Spinal cord (tissue), 10 donors: Measurements from ENCODE around the gene IGFBP2. TPM values are rescaled to one million over a fixed set of nuclear protein-coding genes. Genes with fewer than 3 reads are reported as not detected.
A peak's percentile ranks its signal among the peaks of the same experiment; 100 is the strongest.

Experiments
- DNase-seq, 6 donors: peaks; one replicate each; pipeline versions ENCODE4 v3.0.0 to v3.0.0-alpha.2; 2013 to 2015; ENCODE audit warnings: low spot score in 6 of 6, low read depth in 4 of 6
- H3K27ac ChIP-seq: one replicate; pipeline ENCODE4 v1.5.1; 2013; ENCODE audit warnings: low read depth, low read length, control low read depth
- H3K27me3 ChIP-seq: one replicate; pipeline ENCODE4 v1.6.1; 2013; ENCODE audit warnings: low read length; ENCODE audit not compliant: control insufficient read depth, insufficient read depth
- H3K36me3 ChIP-seq: one replicate; pipeline ENCODE4 v1.6.1; 2013; ENCODE audit warnings: low read length; ENCODE audit not compliant: control insufficient read depth, insufficient read depth
- H3K4me1 ChIP-seq: one replicate; pipeline ENCODE4 v1.6.1; 2013; ENCODE audit warnings: low read length; ENCODE audit not compliant: control insufficient read depth, insufficient read depth
- H3K4me3 ChIP-seq: one replicate; pipeline ENCODE4 v1.5.1; 2013; ENCODE audit warnings: low read depth, low read length, control low read depth
- H3K9me3 ChIP-seq: one replicate; pipeline ENCODE4 v1.6.1; 2013; ENCODE audit warnings: low read length; ENCODE audit not compliant: control insufficient read depth, insufficient read depth
- WGBS: methylation state at CpG from one replicate; pipeline ENCODE4 v1.1.5; 2013; ENCODE audit warnings: missing lambda C conversion rate; ENCODE audit not compliant: insufficient coverage; 5-methylcytosine and 5-hydroxymethylcytosine counted together
- polyA plus RNA-seq, 2 donors: library from polyadenylated mRNA; unstranded; fragments of 120-200 nt; gene quantifications; one replicate each; pipeline ENCODE4 v1.2.1, GENCODE V29; 2013; ENCODE audit not compliant: insufficient read length in 2 of 2
- total RNA-seq, 2 donors: library from RNA; depleted of rRNA in 1 of 2; stranded (reverse); fragments of 120-200 nt in 1 of 2; fragments of >200 nt in 1 of 2; gene quantifications; one replicate each; pipeline versions ENCODE4 v1.2.3 to v1.2.4, GENCODE V29; 2013 to 2014
- donor health status: healthy.

The IGFBP2 gene
- total and polyA plus RNA-seq, 4 donors = 176 to 741 (median 225) TPM

- Histone ChIP-seq H3K4me1 (peaks cover 44% of the 10 kb centered on the region), H3K36me3 (peaks cover 12% of the 10 kb centered on the region)
- WGBS = 39% methylated on average over 4 of the region's 4 CpGs
Observed at GRCh38 chr2:216687646-216688045, 54.4 kb downstream of the IGFBP2 start.

GRCh38 chr2:216688731-216689340, 55.6 kb downstream of the IGFBP2 start:
- H3K27ac ChIP-seq = peak overlapping the region; percentile 61
- H3K27me3 ChIP-seq = no peaks in the 10 kb centered on the region
- DNase-seq = peak in 2 of 6 donors; percentile 42 to 56
- peaks cover 12% of the 10 kb centered on the region for H3K36me3 ChIP-seq
- no peak overlapping the region for H3K4me3 ChIP-seq
- H3K4me1 ChIP-seq = peaks cover 50% of the 10 kb centered on the region
- WGBS = 52% methylated on average over 5 of the region's 9 CpGs
- H3K9me3 ChIP-seq = no peaks in the 10 kb centered on the region

More at GRCh38 chr2:216687646-216688045, 54.4 kb downstream of the IGFBP2 start:
- Histone ChIP-seq H3K27ac (no peak overlapping the region), H3K9me3 (no peaks in the 10 kb centered on the region), H3K4me3 (no peak overlapping the region), H3K27me3 (no peaks in the 10 kb centered on the region)
- DNase-seq = no peak

GRCh38 chr2:216689397-216689796, 56.2 kb downstream of the IGFBP2 start:
- no peak for DNase-seq
- H3K9me3 ChIP-seq = no peaks in the 10 kb centered on the region
- no peak overlapping the region for H3K4me3 ChIP-seq
- H3K27me3 ChIP-seq = no peaks in the 10 kb centered on the region
- peaks cover 12% of the 10 kb centered on the region for H3K36me3 ChIP-seq
- H3K4me1 ChIP-seq = peaks cover 50% of the 10 kb centered on the region
- H3K27ac ChIP-seq = peak overlapping the region; percentile 11
- 77% methylated on average over 2 of the region's 3 CpGs for WGBS

GRCh38 chr2:216690456-216690852, 57.2 kb downstream of the IGFBP2 start:
- WGBS = 28% methylated on average over 3 of the region's 6 CpGs
- H3K9me3 ChIP-seq = no peaks in the 10 kb centered on the region
- peaks cover 12% of the 10 kb centered on the region for H3K36me3 ChIP-seq
- H3K27me3 ChIP-seq = peaks cover 4% of the 10 kb centered on the region
- DNase-seq = no peak
- H3K27ac ChIP-seq = peak overlapping the region; percentile 65
- H3K4me1 ChIP-seq = peaks cover 56% of the 10 kb centered on the region
- H3K4me3 ChIP-seq = peak overlapping the region; percentile 19

GRCh38 chr2:216690853-216691741, 57.9 kb downstream of the IGFBP2 start:
- peak overlapping the region; percentile 32 for H3K4me3 ChIP-seq
- peaks cover 12% of the 10 kb centered on the region for H3K36me3 ChIP-seq
- DNase-seq = peak in 5 of 6 donors; percentile 69 to 96 (median 84)
- peaks cover 4% of the 10 kb centered on the region for H3K27me3 ChIP-seq
- peak overlapping the region; percentile 92 for H3K27ac ChIP-seq
- H3K4me1 ChIP-seq = peaks cover 62% of the 10 kb centered on the region
- 2% methylated on average over 12 of the region's 23 CpGs for WGBS
- no peaks in the 10 kb centered on the region for H3K9me3 ChIP-seq

GRCh38 chr2:216692636-216693413, 59.6 kb downstream of the IGFBP2 start:
- 0% methylated on average over 12 of the region's 28 CpGs for WGBS
- H3K27ac ChIP-seq = peak overlapping the region; percentile 92

GRCh38 chr2:216693414-216694080, 60.3 kb downstream of the IGFBP2 start:
- Histone ChIP-seq H3K27me3 (peaks cover 4% of the 10 kb centered on the region), H3K36me3 (peaks cover 9% of the 10 kb centered on the region), H3K27ac (peak overlapping the region; percentile 92), H3K4me3 (peak overlapping the region; percentile 74), H3K4me1 (peaks cover 65% of the 10 kb centered on the region), H3K9me3 (no peaks in the 10 kb centered on the region)
- no peak for DNase-seq
- 0% methylated on average over 2 of the region's 15 CpGs for WGBS

More at GRCh38 chr2:216692636-216693413, 59.6 kb downstream of the IGFBP2 start:
- peak in 5 of 6 donors; percentile 74 to 95 (median 85) for DNase-seq
- Histone ChIP-seq H3K4me3 (peak overlapping the region; percentile 74), H3K4me1 (peaks cover 65% of the 10 kb centered on the region), H3K27me3 (peaks cover 4% of the 10 kb centered on the region), H3K36me3 (peaks cover 9% of the 10 kb centered on the region), H3K9me3 (no peaks in the 10 kb centered on the region)

GRCh38 chr2:216694082-216694825, 61.0 kb downstream of the IGFBP2 start:
- DNase-seq = peak in 2 of 6 donors; percentile 88 to 92
- peaks cover 4% of the 10 kb centered on the region for H3K36me3 ChIP-seq
- H3K9me3 ChIP-seq = no peaks in the 10 kb centered on the region
- H3K27me3 ChIP-seq = peaks cover 4% of the 10 kb centered on the region
- peaks cover 62% of the 10 kb centered on the region for H3K4me1 ChIP-seq
- H3K4me3 ChIP-seq = peak overlapping the region; percentile 74
- under 1% methylated on average over 56 of the region's 59 CpGs for WGBS
- H3K27ac ChIP-seq = peak overlapping the region; percentile 92
